IPS-NIHi7 (cell line): ENCODE data around the gene FRS3.

Experiments
- DNase-seq: peaks from one replicate; pipeline ENCODE4 v3.0.0; 2012; ENCODE audit warnings: mixed read lengths; ENCODE audit errors: extremely low spot score

The FRS3 gene

DNA sequence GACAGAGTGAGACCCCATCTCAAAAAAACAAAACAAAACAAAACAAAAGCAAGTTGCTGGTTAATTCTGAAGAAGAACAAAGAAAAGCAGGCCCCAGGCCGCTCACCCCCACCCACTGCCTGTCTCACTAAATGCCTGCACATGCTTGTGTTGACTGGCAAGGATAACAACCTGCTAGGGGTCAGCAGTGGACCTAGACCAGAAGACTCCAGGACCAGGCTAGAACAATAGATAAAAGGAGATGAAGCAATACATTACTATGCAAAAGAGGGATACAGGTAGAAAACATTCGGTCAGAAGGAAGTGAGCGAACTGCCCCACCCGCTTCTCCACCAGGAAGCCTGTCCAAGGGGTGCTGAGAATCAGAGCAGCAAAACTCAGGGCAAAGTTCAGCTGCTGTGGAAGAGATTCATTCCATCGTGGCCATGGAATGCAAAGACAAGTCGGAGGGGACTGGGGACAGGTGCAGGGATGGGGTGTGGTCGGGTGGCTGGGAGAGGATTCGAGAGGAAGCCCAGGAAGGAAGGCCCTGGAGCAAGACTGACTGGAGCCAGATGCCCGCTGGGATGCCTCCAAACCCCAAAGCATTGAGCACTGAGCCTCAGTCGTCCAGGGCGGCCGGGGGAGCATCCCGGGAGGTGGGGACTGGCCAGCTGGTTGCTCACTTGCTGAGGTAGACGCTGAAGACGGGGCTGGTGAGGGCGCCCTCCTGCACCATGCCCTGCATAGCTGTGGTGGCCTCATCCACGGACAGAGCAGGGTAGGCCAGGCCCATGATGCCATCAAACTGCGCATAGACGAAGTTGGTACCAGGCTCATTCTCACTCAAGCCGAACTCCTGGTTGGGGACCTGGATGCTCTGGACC, 37.8 kb downstream of the FRS3 start:
- no peak for DNase-seq

DNA sequence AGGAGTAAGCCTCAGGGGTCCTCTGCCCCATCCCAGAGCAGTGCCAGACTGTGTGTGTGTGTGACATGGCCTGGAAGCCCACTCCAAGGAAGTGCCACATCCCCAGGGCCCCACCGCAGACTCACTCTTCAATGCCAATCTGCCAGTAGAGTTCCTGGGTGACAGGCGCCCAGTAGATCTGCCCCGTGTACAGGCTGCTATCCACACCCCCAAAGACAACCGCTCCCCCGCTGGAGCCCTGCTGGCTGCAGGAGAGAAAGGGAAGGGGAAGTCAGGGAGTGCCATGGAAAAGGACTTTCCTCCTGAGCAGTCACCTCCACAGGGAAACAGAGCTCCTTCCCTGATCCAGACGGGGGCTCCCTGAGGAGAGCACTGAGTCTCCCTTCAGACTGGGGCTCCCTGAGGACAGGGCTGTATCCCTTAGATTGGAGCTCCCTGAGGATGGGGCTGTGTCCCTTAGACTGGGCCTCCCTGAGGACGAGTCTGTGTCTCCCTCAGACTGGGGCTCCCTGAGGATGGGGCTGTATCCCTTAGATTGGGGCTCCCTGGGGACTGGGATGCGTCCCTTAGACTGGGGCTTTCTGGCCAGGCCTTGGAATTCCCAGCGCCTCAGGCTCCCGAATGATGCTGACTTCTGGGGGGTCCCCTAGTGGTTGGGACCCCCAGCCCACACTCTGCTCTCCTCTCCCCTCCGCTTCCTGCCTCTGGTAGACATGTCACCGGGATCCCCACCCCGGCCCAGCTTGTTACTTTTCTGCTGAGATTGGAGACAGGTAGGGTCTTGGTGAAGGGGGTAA, 39.1 kb downstream of the FRS3 start:
- no peak for DNase-seq

DNA sequence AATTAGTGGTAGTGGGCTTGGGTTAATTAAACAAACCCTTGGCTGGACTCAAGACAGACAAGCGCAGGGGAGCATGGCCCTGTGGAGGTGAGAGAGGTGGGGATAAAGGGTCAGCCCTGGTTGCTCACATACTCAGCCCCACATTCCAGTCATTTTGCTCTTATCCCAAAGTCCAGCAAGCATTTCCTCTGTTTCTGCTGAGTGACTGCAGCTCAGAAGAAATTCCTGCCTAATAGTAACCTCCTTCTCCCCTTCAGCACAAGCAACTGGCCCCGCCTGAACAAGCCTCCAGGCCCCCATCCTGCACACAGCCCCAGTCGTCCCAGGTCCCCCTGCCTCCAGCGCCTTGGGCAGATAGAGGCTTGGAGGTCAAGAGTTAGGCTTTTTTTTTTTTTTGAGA, 40.7 kb downstream of the FRS3 start:
- DNase-seq, result no peak

DNA sequence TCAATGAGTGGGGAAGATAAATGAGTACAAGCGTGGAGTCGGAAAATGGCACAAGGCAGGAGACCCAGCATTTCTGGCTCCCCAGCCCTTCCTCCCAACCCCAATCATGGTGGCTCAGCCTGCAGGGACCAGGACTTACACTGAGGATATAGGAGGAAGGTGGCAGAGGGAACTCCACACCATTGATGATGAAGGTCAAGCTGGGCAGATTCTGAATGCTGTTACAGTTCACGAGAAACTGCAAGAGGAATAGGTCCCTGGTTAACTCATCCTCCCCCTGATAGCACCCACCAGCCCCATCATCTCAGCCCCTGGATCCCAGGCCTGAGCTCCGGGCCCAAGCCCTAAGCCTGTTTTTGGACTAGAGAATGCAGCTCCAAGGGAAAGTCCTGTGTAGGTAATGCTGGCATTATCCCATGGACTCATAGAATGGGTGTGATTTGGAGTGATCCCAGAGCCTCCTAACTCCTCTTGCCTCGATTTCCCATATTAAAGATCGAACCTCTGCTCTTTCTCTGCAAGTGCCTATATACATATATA, 42.0 kb downstream of the FRS3 start:
- DNase-seq, result no peak

DNA sequence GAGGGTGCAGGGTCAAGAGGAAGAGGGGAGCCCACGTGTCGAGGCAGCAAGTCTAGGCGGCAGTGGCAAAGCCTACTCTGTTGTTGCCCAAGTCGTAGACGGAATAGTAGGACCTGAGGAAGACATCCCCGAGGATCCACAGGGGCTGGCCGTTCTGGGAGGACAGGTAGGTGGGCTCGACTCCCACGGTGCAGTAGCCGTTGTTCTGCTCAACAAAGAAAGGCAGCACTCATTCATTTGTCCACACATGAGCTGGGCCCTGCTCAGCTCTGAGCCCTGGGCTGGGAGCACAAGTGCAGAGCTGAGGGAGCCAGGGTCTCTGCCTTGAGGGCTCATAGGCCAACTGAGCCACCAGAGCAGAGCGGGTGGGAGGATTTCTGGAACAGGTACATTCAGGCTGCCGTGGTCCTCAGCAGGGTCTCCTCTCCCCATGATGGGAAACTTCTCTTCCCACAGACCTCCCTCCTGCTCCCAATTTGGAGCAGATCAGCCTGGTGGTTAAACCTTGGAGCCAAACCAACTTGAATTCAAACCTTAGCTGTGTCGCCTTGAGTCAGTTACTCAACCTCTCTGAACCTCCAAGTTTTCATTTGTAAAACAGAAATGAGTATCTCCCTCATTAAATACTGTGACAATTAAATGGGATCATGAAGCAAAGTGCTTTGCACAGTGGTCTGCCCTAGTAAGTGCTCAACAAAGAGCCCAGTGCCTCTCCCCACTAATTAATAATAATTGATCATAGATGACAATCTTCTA, 42.7 kb downstream of the FRS3 start:
- no peak for DNase-seq

DNA sequence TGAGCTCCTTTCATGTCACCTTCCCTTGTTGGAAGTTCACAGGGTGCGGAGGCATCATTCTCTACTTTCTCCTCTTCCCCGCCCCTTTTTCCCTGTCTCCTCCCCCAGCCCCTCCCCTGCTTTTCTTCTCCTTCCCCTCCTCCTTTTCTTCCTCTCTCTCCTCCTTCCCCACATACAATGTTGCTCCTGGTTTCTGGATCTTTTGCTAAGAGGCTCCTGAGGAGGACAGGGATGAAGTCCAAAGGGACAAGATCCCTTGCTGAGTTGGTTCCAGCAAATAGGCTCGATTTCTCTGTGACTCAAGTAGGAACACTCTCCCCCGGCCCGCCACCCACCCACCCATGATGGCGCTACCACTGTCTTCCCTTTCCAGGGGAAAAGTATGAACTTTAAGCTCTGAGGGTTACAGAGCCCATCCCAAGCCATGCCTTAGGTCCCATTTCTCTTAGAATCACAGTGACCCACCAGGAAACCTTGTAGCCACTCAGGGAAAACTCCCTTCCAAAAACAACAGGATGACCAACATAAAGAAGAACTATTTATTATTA, 43.4 kb downstream of the FRS3 start:
- DNase-seq, result no peak

DNA sequence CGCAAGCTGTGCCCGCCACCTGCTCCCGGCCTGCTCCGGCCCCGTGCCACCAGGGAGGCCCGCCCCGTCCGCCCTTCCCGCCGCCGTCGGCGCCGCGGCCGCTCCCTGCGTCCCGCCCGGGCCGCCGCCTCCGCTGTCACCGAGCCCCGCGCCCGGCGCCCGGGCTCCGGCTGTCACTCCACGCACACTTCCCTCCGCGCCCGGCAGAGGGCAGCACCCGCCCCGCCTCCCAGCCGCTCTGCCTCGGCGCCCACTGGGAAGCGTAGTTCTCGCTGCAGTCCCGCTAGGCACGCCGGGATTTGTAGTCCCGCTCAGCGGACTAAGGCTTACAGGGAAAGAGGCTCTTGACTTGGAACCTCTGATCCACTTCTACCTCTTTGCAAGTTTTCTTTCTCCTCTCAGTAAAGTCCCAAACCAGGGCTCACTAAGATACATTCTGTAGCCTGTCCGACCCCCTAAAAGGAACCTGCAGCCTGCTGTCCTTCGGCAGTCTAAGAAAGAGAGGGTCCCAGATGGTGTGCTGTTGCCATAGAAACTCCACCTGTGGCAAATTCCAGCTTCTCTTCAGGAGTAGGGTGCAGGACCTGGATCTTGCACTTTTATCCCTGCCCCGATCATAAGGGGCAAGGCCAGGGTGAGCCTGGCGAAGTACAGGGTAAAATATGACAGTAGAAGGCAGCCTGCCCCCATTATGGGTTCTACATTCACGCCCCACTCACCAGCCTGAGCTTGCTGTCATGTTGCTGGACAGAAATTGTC, 44.1 kb downstream of the FRS3 start, which contains the start of gene TFEB:
TFEB (minus strand) TSS at position 182 of the 759 bp plus-strand sequence. CDS start 44,395 bp downstream, outside the sequence.
- DNase-seq, result peak; percentile 96

DNA sequence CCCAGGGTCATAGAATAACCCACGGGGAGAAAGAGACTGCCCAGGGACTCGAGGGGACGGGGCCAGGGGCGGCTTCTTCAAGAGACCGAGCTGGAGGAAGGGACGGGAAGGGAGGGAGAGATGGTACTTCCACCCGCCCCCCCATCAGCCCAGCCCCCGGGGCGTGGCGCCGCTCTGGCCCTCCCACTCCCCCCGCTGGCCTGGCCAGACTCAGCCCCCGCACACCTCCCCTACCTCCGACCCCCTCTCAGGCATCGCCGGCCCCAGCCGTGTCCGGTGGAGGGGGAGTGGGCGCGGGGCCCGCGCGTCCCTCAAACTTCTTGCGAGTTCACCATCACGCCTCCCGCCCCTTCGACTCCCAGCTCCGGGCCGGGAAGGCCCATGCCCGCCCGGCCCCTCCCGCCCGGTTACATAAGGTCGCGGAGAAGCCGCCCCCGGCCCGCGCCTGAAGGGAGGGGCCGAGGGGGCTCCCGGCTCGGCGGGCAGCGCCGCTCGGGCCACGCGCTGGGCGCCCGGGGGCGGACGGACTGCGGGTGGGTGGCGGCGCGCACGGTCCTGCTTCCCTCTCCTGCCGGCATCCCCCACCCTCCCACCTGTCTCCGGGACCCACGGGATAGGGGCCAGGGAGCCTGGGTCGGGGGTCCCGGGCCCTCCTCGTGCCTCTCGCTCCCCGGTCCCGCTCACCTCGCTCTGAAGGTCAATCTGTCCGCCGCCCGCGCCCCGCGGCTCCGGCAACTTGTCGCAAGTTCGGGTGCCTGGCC, 44.9 kb downstream of the FRS3 start:
- DNase-seq, result peak; percentile 74

DNA sequence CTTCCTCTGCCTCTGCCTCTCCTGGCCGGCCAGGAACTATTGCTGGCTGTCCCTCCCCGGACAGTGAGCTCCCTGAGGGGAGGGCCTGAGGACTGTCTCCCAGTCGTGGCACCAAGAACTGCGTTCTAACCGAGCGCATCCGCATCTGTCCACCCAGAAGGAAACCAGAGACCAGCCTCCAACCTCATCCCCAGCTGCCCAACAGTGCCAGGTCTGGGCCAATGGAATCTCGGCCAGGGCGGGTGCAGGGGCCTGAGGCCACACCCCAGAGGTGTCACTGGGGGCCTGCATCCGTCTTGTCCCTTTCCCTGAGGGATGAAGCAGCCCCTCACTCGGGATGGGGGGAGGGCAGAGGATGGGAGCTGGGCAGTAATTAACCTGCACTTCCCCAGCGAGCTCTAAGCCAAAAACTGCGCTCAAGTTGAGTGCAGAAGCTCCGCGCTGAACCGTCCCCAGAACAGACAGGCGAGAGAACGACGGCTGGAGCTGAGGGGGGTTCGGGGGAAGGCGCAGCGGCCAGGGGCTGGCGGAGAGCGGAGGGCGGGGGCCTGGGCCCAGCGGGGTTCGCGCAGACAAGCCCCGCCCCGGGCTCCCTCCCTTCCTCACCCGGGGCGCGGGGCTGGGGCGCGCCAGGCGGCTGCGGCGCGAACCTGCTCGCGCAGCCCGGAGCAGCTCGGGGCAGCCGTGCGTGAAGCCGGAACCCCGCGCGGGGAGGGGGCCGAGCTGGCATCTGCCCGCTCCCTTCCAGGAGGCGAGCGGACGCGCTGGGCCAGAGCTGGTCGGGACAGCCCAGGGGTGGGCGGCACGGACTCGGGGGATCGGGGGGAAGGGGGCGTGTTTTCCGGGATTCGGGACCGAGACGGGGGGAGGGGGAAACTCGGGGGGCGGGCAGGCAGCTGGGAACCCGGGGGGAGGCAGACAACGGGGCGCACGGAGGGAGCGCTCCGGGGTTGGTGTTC, 45.7 kb downstream of the FRS3 start:
- peak; percentile 83 for DNase-seq

DNA sequence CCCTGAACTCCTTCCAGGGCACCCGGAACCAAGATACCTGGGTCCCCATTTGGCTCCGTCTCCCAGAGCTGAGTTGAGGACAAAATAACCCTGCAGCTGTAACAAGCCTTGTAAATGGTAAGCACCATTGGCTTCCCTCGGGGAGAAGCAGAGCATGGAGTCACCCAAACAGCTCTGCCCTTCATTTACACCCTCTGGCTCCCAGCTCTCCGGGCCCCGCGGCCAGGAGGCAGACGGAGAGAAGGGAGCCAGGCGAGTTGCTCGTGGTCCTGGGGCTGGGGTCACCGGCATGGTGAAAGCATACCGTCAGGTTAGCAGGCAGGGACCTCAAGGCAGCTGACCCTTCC, 46.4 kb downstream of the FRS3 start:
- DNase-seq, result no peak

DNA sequence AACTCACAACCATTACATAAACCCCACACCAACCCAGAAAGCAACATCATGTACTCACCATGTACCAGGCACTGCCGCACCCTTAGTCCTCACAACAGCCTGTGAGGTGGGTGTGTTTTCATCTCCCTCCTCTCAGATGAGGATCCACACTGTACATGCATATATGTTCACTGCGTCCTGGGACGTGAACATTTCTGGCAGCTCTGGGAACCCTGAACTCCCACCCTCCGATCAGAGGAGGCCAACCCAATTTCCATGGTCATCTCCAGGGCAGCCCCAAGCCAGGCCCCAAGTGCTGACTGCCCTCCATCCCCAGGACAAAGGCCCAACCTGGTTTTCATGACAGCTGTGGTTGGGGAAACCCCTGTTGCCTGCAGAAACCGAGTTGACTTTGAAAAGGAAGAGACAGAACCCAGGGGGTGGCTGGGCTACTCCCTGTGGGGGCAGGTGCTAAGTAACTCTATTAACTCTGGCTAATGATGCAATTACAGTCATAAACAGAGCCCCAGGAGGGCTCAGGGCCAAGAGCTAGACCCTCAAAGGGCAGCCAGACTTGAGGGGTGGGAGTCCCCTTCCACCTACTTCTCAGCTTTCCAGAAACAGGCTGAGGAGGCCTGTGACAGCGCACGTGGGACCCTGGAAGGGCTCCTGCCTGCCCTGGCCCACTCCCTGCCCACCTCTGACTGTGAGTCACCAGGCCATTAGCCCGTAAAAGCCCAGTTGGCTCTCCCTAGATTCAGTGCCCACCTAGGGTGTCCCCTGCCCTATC, 46.9 kb downstream of the FRS3 start:
- DNase-seq, result peak; percentile 55

DNA sequence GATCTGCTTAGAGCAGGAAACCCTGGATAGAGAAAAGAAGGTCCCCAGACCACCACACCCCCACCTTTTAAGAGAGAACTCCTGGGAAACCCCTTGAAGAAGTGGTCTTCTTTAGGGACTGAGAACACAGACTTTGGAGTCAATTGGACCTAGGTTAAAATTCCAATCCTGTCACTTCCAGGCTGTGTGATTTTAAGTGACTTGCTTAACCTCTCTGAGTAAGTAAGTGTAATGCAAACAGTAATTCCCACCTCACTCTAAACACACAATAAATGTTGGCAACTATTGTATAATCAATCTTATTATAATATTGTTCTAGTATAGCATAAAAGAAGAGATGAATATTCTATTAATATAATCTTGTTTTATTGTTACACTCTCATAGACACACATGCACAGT, 47.6 kb downstream of the FRS3 start:
- no peak for DNase-seq

DNA sequence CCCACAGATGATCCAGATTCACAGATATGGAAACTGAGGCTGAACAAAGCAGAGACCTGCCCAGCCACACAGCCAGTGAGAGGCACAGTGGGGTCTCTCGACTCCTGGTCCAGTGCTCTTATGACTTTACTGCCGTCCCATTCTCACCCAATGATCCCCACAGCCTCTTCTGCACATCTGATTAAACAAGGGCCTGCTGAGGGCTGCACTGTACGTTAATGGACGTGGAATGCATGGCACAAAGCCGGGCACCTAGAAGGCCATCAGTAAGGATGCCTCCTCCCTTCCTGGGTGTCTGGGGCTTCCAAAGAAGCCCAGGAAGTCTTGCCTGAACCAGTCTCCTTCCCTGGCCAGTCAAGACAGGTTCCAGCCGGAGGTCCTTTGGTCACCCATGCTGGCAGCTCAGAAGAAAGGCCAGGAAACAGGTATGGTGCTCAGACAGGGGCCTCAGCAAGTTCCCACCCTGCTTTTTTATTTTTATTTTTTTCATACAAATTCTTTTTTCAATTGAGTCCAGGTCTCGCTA, 48.1 kb downstream of the FRS3 start:
- DNase-seq, result no peak

DNA sequence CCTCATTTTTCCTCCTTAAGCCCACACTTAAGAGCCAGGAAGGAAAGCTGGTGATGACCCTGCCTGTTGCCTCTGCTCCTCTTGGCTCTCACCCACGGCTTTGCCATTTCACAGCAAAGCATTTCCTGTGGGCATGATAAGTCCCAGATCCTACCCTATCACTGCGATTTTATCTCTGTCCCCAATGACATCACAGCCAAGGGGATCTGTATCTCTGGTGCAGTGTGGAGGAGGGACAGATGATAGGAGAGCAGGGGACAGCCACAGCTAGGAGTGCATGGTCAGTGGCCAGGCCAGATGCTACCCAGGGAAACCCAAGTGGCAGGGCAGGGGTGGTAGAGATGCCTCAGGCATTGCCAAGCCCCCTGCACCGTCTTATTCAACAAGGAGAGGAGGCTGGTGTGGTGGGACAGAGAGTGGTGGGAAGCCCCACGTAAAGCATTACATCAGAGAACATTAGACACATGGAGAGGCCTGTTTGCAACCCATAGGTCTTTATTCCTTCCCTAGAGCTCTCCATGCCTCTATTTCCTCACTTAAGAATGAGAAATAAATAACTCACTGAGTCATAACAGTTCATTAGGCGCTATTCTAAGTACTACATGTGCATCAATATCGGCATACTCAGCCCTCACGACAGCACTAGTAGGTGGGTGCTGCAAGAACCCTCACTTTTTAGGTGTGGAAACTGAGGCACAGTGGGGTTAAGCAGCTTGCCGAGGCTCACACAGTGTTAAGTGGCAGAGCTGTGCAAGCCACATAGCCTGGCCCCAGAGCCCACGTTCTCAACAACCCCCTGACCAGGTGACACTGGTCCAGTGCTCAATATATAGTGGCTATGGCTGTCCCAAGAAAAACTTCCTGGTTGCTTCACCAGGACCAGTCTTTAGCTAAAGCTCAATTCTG, 48.9 kb downstream of the FRS3 start:
- no peak for DNase-seq

DNA sequence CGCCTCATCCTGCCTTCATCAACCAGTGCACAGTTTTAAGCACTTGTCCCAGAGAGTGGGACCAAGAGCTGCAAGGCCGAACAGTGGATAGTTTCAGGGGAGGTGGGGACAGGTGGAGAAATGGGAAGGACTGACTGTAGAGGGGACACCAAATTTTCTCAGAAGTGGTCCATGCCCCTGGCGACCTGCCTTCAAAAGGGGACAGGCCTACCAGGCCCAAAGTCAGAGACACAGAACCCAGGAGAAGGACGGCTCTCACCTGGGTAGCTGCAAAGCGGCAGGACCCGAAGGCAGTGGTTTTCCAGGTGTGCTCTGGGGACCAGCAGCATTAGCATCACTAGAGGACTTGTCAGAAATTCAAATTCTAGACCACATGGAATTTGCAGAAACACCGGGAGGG, 50.1 kb downstream of the FRS3 start:
- DNase-seq, result no peak

DNA sequence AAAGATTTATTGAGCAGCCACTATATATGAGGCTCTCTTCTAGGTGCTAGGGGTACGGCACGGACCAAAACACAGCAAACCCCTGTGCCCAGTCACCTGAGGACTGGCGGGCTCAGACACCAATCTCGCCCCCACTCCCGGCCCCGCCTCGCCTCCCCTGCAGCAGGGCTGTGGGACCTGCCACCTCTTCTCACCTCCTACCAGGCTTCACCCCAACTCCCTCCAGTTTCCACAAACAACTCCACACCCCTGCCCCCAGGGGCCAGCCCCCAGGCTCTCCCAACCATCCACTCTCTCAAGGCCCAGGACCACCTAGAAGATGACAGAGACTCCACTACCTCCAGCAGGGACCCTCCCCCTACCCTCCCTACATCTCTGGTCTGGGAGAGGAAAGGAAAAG, 50.7 kb downstream of the FRS3 start:
- DNase-seq, result no peak
